Measurements from ENCODE around the gene LITAFD.
"Not testable (repeated sequence)": the region's sequence is repeated elsewhere in the genome, so short reads cannot be mapped to it uniquely, and the experiment has no call there.

The LITAFD gene

DNA sequence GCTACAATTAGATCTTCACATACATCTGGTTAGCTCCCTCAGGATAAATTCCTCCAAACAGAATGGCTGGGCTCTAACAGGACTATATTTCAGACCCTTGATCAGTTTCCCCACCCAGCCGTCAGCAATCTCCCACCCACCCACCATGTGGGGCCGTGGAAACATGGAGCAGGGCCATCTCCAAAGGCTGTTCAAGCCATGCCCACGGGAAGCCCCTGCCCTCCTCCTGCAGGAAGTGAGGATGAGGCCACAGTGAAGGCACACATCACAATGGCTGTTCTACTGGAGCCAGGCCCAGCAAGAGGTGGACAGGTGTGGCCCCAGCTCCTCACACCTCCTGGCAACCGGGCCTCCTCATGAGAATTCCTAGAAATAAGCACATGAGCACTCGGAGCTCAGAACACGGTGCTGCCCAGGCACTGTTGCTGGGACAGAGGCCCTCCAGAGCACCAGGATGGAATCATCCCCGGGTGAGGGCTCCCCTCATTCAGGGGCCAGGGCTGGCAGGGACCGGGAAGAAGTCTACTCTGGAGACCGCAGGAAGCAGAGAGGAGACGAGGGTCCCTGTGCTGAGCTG, at the start of gene LITAFD:
TSS of gene LITAFD (plus strand) at position 311 of the 577 bp plus-strand sequence. CDS start 2,005 bp downstream, outside the sequence.
- no peak for DNase-seq

DNA sequence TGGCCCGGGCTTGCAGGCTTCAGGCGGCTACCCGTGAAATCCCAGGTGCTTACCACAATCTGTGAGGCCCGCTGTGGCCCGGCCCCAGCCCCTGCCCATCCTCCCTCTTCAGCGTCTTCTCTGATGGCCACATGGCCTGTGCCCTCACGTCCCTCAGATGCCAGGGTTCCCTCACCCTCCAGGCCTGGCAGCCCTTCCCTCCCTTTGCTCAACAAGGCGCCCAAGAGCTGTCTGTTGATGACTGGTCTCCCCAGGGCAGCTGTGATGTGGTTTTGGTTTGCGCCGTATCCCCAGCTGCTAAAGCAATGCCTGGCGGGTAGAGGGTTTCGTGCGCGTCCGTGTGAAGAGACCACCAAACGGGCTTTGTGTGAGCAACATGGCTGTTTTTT, 49.4 kb upstream of the LITAFD start:
- no peak for DNase-seq

DNA sequence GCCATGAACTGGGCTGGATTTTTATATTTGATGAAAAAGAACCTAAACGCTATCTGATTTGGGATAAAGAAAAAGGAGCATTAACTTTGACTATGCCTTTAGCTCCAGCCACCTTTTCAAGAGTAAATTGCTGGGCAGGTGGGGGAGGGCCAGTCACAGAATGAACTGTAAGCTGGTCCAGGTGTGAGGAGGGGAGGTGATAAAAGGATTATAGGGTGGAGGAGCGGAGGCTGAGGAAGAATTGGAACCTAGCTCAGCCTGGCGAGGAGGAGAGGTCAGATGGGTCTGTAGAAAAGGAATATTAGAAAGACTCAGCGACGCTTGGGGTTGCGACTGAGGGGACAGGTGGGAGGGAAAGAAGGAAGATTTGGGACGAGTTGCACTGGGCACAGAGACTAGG, 45.4 kb upstream of the LITAFD start:
- not testable (repeated sequence) for DNase-seq

DNA sequence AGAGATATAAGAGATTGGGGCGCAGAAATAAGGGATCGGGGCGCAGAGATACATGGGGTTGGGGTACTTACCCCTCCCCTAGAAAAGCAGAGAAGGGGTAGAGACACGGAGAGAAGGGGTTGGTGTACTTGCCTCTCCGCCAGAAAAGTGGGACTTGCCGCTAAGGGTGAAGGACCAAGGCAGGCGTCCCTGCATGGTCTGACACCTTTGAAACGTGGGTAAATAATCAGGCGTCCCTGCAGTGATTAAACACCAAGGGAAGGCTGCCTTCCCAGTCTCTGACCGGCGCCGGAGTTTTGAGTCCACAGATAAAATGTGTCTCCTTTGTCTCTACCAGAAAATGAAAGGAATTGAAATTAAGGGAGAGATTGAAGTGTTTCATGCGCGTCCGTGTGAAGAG, 44.6 kb upstream of the LITAFD start:
- DNase-seq = not testable (repeated sequence)

DNA sequence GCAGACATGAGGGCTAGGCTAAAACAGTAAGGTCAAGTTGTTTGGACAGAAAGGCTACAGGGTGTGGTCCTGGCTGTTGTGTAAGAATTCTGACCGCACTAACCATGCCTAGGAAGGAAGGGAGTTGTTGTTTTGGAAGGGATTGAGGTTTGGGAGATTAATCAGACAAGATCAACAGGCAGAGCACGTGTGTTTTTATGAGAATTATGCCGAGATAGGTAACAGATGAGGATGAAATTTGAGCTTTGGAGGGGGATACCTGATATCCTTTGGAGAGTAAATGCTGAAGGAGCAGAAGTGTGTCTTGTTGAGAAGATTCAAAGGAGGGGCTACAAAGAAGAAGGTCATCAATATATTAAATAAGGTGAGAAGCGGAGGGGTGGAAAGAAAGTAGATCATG, 40.1 kb upstream of the LITAFD start:
- DNase-seq = not testable (repeated sequence)

DNA sequence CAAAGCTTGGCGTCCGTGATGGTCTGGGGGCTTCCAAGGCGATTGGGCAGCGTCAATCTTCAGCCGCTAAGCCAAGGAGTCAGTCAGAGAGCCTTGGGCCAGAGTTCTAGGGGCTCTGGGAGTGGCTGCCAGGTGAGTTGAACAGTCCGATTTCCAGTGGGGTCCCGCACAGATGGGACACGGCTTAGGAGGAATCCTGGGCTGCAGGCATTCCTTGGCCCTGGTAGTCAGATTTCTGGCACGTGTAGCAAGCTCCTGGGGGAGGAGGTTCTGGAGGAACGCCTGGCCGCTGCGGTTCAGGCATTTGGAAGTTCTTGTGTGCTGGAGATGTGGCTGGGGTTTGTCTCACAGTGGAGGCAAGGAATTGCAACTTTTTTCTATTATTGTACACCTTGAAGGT, 38.9 kb upstream of the LITAFD start:
- not testable (repeated sequence) for DNase-seq

DNA sequence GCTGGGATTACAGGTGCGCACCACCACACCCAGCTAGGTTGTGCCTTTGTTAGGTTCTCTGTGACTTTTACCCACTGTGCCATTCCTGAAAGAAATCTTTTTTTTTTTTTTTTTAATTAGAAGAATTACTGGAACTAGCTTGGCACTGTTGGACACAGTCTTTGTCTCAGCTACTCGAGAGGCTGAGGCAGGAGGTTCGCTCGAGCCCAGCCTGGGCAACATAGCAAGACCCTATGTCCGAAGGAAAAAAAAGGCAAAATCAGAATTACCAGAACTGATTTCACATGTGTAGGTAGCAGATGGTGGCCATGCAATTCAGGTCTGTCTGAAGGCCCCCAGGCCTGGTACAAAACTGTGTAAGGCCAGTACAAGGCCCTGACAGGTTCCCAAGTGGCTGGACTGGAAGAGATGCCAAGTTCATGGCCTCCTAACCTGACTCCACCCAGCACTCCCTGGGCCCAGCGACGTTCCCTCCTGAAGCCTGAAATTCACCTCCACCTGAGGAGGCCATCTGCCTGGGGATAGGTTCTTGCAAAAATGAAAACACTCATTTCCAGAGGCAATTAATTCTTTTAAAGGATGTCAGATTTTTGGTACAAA, 36.4 kb upstream of the LITAFD start:
- DNase-seq = no peak

DNA sequence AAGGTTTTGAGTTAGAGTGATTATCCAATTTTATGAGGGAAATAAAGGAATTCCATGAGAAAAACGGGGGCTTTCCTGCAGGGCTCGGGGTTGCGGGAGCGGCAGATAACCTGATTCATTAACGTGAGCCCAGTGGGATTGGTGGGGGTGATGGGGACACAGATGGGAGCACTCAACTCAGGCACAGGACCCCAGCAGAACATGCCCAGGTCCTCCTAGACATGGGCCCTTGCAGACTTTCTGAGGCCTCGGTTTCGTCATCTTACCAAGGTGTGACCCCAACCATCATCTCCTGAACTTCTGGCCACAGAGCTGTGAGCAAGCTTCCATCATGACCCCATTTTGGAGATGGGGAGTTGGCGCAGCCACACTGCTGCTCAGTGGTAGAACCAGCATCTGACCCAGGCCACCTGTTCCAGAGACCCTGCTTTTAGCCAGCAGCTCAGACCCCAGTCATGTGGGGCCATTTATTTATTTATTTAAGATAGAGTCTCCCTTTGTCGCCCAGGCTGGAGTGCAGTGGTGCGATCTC, 35.7 kb upstream of the LITAFD start:
- no peak for DNase-seq

DNA sequence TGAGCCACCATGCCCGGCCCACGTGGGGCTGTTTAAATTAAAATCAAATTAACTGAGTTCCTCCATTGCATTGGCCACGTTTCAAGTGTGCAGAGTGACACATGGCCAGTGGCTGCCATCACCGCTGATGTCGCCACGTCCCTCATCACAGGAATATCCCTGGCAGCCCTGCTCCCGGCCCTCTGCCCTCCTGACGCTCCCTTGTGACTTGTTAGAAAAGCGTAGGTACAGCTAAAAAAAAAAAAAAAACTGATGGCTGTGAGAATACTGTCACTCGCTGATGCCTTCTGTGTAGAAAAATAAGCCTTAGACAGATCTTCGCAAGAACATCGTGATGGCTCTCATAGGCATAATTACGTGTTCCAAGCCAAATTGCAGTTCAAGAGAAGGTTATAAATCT, 35.0 kb upstream of the LITAFD start:
- no peak for DNase-seq

DNA sequence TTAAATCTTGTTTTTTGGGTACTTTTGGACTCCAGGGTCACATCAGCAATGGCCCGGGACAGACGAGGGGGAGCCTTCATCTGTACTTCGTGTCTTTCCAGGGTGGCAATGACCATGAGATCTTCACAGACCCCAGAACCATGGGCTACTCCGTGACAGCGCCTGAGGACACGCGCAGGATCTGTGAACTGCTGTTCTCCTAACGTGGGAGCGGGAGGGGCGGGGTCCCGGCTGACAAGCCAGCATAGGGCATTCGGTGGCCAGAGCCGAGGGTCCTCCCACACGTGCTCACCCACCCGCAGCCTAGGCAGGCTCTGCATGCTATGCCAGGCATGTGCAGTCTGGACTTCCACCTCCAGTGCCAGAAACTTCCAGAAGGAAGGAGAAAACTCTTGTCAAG, 34.5 kb upstream of the LITAFD start:
- DNase-seq = no peak

DNA sequence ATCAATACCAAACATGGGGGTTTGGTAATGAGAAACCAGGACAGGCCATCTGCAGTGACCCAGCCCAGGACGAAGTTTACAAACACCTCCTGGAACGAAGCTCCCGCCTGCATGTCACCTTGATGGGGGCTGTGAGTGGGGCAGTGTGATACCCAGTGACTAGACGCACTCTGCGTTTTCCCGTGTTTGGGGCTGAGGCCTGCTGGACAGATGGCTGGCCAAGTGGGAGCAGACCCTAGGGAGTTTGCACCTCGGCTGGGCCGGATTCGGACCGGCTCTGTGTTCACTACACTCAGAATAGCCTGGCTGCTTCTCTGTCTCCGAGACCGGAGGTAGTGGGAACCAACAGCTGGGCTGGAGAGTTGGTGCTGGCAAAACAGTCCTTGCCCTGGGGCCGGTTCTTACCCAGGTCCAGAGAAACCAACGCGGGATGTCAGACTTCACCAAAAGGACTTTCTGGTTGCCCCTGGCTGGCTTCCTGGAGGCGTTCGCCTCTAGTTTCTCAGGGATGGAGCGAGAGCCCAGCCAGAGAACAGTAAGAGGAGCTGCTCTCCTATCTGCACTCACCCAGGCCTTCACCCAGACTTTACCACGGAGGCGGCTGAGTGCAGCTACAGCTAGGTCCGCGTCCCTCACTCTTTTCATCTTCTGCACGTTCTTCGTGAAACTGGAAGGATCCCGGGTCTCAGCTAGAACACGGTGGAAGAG, 33.8 kb upstream of the LITAFD start:
- no peak for DNase-seq

DNA sequence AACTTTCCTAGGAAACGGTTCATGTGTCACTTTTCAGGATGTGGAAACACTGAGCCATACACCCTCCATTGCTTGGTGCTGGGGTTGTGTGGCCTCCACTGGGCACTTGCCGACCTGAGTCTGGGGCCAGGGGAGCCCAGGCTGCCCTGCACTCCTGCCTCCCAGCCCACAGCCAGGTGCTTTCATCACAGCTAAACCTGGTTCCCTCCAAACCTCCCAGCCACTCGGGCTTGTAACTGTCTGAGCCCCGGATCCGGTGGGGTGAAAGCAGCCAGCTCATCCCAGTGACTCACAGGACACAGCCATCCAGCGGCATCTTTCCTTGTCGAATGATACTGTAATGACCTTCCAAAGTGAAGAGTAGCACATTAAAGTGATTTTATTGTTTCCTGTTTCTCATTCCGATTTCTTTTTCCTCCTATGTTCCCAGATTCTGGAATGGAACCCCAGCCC, 33.2 kb upstream of the LITAFD start:
- no peak for DNase-seq

DNA sequence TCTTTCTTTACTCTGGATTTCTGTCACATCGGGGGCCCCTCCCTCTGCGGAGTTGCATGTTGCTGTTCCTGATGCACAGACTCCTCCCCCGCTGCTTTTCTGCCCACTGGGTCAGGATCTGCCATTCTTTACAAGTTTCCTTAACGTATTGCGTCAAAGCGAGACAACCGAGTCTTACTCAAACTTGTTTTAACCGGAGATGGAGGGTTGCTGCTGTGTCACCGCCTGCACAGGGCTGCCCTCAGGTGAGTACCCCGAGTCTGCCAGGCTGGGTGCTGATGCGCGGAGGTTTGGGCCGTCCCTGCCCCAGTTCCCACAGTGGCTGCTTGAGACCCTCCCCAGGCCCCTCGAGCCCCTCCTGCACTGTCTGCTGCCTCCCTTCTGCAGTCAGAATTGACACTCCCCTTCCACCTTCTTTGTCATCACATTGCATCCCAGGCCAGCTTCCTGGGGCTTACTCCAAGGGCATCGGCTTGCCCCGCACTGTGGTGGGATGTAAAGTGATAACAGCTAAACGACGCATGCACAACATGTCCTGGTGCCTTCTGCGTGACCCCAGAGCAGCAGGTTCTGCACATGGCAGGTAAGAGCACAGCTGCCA, 32.6 kb upstream of the LITAFD start:
- peak; percentile 12 for DNase-seq

DNA sequence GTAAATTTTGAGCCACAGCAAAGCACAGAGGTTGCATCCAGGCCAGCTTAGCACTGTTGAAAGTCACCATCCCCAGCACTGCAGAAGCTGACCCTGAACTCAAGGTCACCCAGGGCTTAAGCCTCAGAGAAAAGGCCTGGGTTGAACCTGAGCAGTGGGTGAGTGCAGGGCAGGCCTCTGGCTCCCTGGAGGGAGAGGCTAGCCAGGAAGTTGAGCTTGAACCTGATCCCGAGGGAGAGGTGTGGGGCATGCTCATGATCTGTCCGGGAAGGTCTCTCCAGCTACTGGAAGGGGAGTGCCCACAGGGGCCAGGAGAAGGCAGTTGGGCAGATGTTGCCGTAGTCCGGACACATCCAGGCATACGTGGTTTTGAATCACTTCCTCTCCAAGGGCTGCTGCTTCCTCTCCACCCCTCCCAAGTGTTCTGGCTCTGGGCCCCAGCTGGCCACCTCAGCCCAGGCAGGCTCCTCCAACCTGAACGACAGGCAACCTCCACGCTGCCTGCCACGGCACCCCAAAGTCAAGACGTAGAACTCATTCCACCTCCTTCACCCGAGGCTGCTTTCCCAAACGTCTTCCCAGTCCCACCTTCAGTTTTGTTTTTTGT, 31.8 kb upstream of the LITAFD start:
- DNase-seq = no peak

DNA sequence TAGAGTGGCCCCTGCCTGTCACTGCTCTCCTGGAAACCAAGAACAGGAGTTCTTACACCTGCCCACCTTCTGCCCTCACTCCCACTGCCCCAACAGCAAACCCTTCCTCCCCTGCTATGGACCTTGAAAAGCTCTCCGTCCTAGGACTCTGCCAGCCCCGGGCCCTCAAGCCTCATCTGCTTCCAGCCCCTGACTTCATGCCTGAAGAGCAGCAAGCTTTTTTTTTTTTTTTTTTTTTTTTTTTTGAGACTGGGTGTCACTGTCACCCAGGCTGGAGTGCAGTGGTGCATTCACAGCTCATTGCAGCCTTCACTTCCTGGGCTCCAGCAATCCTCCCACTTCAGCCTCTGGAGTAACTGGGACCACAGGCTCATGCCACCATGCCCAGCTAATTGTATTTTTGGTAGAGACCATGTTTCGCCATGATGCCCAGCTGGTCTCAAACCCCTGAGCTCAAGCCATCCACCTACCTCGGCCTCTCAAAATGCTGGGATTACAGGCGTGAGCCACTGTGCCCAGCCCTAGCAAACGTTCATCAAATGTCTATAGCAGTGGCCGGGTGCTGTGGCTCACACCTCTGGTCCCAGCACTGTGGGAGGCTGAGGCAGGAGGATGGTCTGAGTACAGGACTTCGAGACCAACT, 30.3 kb upstream of the LITAFD start:
- no peak for DNase-seq

DNA sequence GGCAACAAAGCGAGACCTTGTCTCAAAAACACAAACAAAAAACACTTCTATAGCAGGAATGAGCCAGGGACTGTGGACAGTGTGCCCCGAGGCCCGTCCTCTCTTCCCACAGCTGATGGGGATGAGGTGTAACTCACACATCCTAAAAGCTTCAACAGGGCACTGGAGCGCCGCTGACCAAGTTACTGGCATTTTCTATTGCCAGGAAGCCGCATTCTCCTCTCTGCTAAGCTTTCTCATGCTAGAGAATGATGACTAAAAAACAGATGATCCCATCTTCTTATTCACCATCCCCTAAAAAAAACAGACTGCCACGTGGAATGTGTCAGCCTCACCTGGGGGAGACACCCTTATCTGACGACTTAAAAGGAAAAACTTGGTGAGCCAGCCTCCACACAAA, 29.6 kb upstream of the LITAFD start:
- DNase-seq = no peak

DNA sequence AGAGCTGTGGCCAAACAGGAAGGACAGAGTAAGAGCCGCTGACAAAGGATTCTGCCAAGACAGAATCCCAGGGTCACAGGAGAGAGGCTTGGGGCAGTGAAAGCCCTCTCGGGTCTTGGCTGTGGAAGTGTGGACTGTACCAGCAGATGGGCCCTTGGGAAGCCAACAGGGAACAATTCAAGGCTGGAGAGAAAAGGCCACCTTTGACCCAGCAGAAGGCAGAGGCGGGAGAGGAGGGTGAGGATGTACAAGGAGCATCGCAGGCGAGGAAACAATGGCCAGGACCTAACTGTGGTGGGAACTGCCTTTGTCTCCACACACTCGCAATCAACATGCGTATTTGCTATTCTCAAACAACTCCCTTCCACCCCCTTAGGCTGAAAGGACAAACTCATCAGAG, 29.0 kb upstream of the LITAFD start:
- DNase-seq = no peak

DNA sequence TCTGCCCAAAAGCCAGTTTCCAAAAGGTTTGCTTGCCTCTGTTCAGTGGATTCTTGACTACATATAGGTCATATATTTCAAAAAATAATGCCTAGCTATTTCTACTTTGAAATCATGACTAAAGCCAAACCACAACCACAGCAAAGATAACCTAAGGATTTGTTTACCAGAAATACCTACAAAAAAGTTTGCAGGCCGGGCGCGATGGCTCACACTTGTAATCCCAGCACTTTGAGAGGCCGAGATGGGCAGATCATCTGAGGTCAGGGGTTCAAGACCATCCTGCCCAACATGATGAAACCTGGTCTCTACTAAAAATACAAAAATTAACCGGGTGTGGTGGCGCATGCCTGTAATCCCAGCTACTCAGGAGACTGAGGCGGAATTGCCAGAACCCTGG, 28.5 kb upstream of the LITAFD start:
- DNase-seq = no peak

DNA sequence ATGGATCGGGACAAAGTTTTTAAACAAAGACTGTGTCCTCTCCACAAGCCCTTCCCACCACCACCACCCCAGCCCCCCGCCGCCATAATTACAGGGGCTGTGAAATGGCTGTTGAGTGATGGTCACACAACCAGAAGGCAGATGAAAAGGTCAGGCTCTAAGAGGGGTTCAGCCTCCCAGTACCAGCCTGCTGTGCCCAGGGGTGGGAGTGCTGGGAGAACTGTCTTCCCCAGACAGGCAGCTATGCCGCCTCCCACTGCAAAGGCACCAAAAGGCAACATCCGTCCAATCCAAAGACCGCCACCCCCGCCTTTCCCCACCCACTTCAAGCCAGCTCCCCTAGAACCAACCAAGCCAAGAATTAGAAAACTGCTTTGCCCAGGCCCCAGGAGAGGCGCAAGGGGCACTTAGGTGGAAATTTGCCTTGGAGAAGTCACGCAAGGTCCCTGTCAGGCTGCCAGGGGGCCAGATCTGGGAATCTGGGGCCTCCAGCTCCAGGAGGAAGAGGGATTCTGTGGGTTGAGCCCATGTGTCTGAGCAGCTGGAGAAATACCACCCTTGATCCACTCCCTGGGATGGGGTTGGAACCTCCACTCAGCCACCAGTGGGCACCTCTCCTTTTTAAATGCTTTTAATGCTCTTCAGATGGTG, 27.7 kb upstream of the LITAFD start:
- DNase-seq = no peak

DNA sequence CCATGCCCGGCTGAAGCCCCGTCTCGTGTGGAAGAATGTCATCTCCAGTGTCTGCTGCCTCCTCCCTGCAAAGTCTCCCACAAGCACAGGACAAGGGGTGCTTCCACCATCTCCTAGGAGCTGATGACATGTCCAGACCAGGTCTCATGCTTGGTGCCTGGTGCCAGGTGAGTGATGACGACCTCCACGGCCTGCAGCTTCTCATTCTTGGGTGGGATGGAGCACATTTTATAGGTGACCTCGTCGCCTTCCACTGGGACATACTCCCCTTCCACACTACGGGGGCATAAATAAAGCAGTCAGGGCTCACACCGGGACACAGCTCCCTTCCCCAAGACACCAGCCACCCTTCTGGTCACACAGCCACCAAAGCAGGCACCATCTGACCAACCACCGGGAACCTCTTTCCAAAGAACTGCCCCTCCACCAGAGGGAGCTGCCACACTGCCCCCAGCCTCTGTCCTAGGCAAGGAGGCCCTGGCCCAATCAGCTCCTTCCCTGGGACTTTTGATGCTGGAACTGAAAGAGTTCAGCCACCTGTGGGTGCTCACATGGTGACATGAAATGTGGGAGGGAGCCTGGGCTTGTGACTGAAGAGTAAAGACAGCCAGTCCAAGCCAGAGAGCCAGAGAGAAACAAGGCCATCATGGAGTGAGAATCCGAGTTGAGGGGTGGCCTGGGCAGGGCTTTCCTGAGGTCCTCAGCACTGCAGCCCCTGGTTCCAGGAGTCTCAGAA, 26.9 kb upstream of the LITAFD start:
- no peak for DNase-seq

DNA sequence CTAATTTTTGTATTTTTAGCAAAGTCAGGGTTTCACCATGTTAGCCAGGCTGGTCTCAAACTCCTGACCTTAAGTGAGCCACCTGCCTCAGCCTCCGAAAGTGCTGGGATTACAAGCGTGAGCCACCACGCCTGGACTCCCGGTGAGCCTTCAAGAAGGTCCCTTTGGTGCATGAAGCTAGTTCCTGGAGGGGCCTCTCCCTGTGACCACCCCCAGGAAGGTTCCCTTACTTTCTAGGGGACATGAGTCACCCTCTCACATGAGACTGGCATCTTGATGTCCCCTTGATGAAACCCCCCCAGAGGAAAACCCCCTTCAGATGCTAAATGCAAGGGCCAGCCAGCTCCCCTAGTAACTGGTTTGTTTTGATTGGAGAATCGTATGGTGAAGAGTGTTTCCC, 26.2 kb upstream of the LITAFD start:
- peak; percentile 14 for DNase-seq
